H1 (cell line): ENCODE measurements around the gene USP38. TPM values are rescaled to one million over a fixed set of nuclear protein-coding genes. Genes with fewer than 3 reads are reported as not detected.

Source experiments
- CTCF ChIA-PET: fragments of 300-600 bp; sonication (Branson Sonifier 250); formaldehyde crosslinking; loops from one replicate; lab custom pipeline; 2021; ENCODE audit not compliant: partially characterized antibody; lab: Charles Lee
- POLR2A ChIA-PET: fragments of 300-600 bp; sonication (Branson Sonifier 250); formaldehyde crosslinking; loops from one replicate; lab custom pipeline; 2021; ENCODE audit warnings: inconsistent platforms; ENCODE audit not compliant: partially characterized antibody; lab: Charles Lee
- DNase-seq, 2 experiments: peaks; one replicate each; pipeline versions ENCODE4 v3.0.0 to v3.0.0-alpha.2; 2010 to 2022; ENCODE audit warnings: low spot score in 2 of 2, low read depth in 1 of 2, mixed read lengths in 1 of 2
- FAIRE-seq: peaks from 2 replicates; lab custom pipeline; 2011; peaks lifted over from hg19 to GRCh38; lab: Jason Lieb, UNC
- H2AFZ ChIP-seq: 2 replicates; pipeline ENCODE4 v1.8.1; 2012; ENCODE audit warnings: low read length, inconsistent platforms
- H2AK5ac ChIP-seq: 2 replicates; pipeline ENCODE4 v1.6.1; 2013; ENCODE audit warnings: low read depth, low read length
- H2BK120ac ChIP-seq: replicated peaks from 2 replicates; pipeline ENCODE3; 2013; ENCODE audit warnings: low read depth, low read length, inconsistent platforms
- H2BK12ac ChIP-seq: 2 replicates; pipeline ENCODE4 v1.6.1; 2013; ENCODE audit warnings: low read depth, low read length
- H2BK15ac ChIP-seq: 2 replicates; pipeline ENCODE4 v1.6.1; 2013; ENCODE audit warnings: low read length
- H2BK20ac ChIP-seq: 2 replicates; pipeline ENCODE4 v1.6.1; 2013; ENCODE audit warnings: low read length
- H2BK5ac ChIP-seq: 2 replicates; pipeline ENCODE4 v1.6.1; 2013; ENCODE audit warnings: low read depth, low read length
- H3K14ac ChIP-seq: 2 replicates; pipeline ENCODE4 v1.6.1; 2013; ENCODE audit warnings: inconsistent platforms; ENCODE audit not compliant: insufficient read length
- H3K18ac ChIP-seq: 2 replicates; pipeline ENCODE4 v1.6.1; 2013; ENCODE audit warnings: low read length; ENCODE audit errors: extremely low read depth
- H3K23ac ChIP-seq: 2 replicates; pipeline ENCODE4 v1.6.1; 2013; ENCODE audit warnings: inconsistent platforms; ENCODE audit not compliant: insufficient read length
- H3K23me2 ChIP-seq: 2 replicates; pipeline ENCODE4 v1.6.1; 2013; ENCODE audit warnings: low read depth, low read length
- H3K27ac ChIP-seq: 2 replicates; pipeline ENCODE4 v1.6.1; 2011; ENCODE audit warnings: low read depth, low read length, inconsistent platforms
- H3K27me3 ChIP-seq, 4 experiments: replicated peaks in 1 of 4; 1 replicate in 1 of 4; 2 replicates in 3 of 4; pipeline versions ENCODE4 v1.6.1 to v1.8.1; 2011 to 2013; ENCODE audit warnings: low read length in 3 of 4, mild to moderate bottlenecking in 3 of 4, inconsistent platforms in 2 of 4, mixed read lengths in 2 of 4, moderate library complexity in 1 of 4; ENCODE audit not compliant: control insufficient read depth in 3 of 4, insufficient read depth in 3 of 4; ENCODE audit errors: extremely low read depth in 1 of 4
- H3K36me3 ChIP-seq, 4 experiments: 2 replicates each; pipeline versions ENCODE4 v1.6.1 to v1.8.1; 2011 to 2013; ENCODE audit warnings: mild to moderate bottlenecking in 4 of 4, low read length in 3 of 4, moderate library complexity in 2 of 4, control low read depth in 1 of 4, inconsistent platforms in 1 of 4; ENCODE audit not compliant: insufficient read depth in 4 of 4, control insufficient read depth in 2 of 4
- H3K4ac ChIP-seq: replicated peaks from 2 replicates; pipeline ENCODE3; 2013; ENCODE audit warnings: low read length, low read depth, mixed read lengths, inconsistent platforms; ENCODE audit not compliant: insufficient read length
- H3K4me1 ChIP-seq, 4 experiments: replicated peaks in 1 of 4; 1 replicate in 1 of 4; 2 replicates in 3 of 4; pipeline versions ENCODE4 v1.6.1 to v1.8.1; 2011 to 2013; ENCODE audit warnings: low read length in 3 of 4, inconsistent platforms in 2 of 4, mixed read lengths in 1 of 4; ENCODE audit not compliant: insufficient read depth in 4 of 4, control insufficient read depth in 3 of 4
- H3K4me2 ChIP-seq, 2 experiments: 2 replicates each; pipeline versions ENCODE4 v1.6.1 to v1.8.1; 2011 to 2013; ENCODE audit warnings: low read depth in 2 of 2, low read length in 2 of 2, control low read depth in 1 of 2, inconsistent platforms in 1 of 2, mild to moderate bottlenecking in 1 of 2; ENCODE audit not compliant: insufficient read depth in 1 of 2
- H3K4me3 ChIP-seq, 4 experiments: fragments of 200-600, 300-600 bp in 1 of 4; sonication (generic), shearing (Covaris generic), sonication (Bioruptor Twin) in 1 of 4; 2 replicates each; pipeline versions ENCODE4 v1.5.1 to v1.8.1; 2011 to 2016; ENCODE audit warnings: low read length in 4 of 4, low read depth in 3 of 4, control low read depth in 2 of 4, inconsistent platforms in 2 of 4, mild to moderate bottlenecking in 2 of 4, mixed read lengths in 1 of 4, moderate library complexity in 1 of 4; ENCODE audit not compliant: insufficient read depth in 2 of 4; ENCODE audit errors: extremely low read depth in 1 of 4
- H3K56ac ChIP-seq: replicated peaks from 2 replicates; pipeline ENCODE3; 2013; ENCODE audit warnings: low read depth, mild to moderate bottlenecking, mixed read lengths, low read length, inconsistent platforms; ENCODE audit not compliant: insufficient read length
- H3K79me1 ChIP-seq: 2 replicates; pipeline ENCODE4 v1.6.1; 2013; ENCODE audit warnings: low read depth, low read length, control low read depth
- H3K79me2 ChIP-seq, 2 experiments: 2 replicates each; pipeline versions ENCODE4 v1.6.1 to v1.8.1; 2012 to 2013; ENCODE audit warnings: low read length in 2 of 2, mild to moderate bottlenecking in 2 of 2, inconsistent platforms in 1 of 2; ENCODE audit not compliant: insufficient read depth in 2 of 2, control insufficient read depth in 1 of 2
- H3K9ac ChIP-seq, 4 experiments: replicated peaks in 1 of 4; 1 replicate in 1 of 4; 2 replicates in 3 of 4; pipeline versions ENCODE4 v1.6.1 to v1.8.1; 2011 to 2013; ENCODE audit warnings: low read depth in 3 of 4, low read length in 3 of 4, control low read depth in 2 of 4, mild to moderate bottlenecking in 2 of 4, moderate library complexity in 2 of 4, inconsistent platforms in 1 of 4; ENCODE audit errors: extremely low read depth in 1 of 4
- H3K9me3 ChIP-seq, 2 experiments: 2 replicates each; pipeline versions ENCODE4 v1.6.1 to v1.8.1; 2012 to 2013; ENCODE audit warnings: mild to moderate bottlenecking in 2 of 2, moderate library complexity in 2 of 2, control low read depth in 1 of 2, inconsistent platforms in 1 of 2, low read depth in 1 of 2, low read length in 1 of 2, mixed read lengths in 1 of 2; ENCODE audit not compliant: insufficient read depth in 2 of 2
- H4K20me1 ChIP-seq, 2 experiments: replicated peaks in 1 of 2; 2 replicates each; pipeline versions ENCODE3 to v1.8.1; 2011 to 2013; ENCODE audit warnings: inconsistent platforms in 2 of 2, low read length in 2 of 2, mild to moderate bottlenecking in 1 of 2; ENCODE audit not compliant: insufficient read depth in 2 of 2, control insufficient read depth in 1 of 2
- H4K5ac ChIP-seq: 2 replicates; pipeline ENCODE4 v1.6.1; 2013; ENCODE audit warnings: low read length, low read depth, mixed read lengths, inconsistent platforms; ENCODE audit not compliant: insufficient read length
- H4K8ac ChIP-seq: 2 replicates; pipeline ENCODE4 v1.8.0; 2013; ENCODE audit warnings: mild to moderate bottlenecking, moderate library complexity, low read length, inconsistent platforms; ENCODE audit not compliant: insufficient read depth; ENCODE audit errors: extremely low read depth
- H4K91ac ChIP-seq: replicated peaks from 2 replicates; pipeline ENCODE3; 2013; ENCODE audit warnings: low read length, mixed read lengths, inconsistent platforms; ENCODE audit not compliant: insufficient read length
- BRCA1 ChIP-seq: IDR thresholded peaks from 2 replicates; pipeline ENCODE4 v1.6.1; 2012; ENCODE audit warnings: low read depth, low read length, improper control_type of control experiment
- ZNF274 ChIP-seq: IDR thresholded peaks from 2 replicates; pipeline ENCODE4 v1.7.0; 2012; ENCODE audit warnings: low read length, borderline replicate concordance; ENCODE audit errors: extremely low read depth
- WGBS, 2 experiments: shearing (Covaris generic) in 1 of 2; methylation state at CpG; one replicate each; pipeline versions ENCODE4 v1.1.6 to v1.1.7; 2013 to 2015; ENCODE audit warnings: low lambda C conversion rate in 2 of 2, mixed read lengths in 2 of 2, inconsistent platforms in 1 of 2, low coverage in 1 of 2, missing lambda C conversion rate in 1 of 2; ENCODE audit not compliant: insufficient replicate concordance in 2 of 2, insufficient coverage in 1 of 2, insufficient read length in 1 of 2; ENCODE audit errors: extremely low coverage in 1 of 2, missing lambda C conversion rate in 1 of 2; 5-methylcytosine and 5-hydroxymethylcytosine counted together
- polyA plus RNA-seq, 7 experiments: library from polyadenylated mRNA; depleted of rRNA in 3 of 7; stranded (reverse) in 5 of 7; unstranded in 2 of 7; fragments of >200 nt in 5 of 7; fragments of 200-250 nt in 2 of 7; gene quantifications; 1 replicate in 5 of 7; 2 replicates in 1 of 7; 4 replicates in 1 of 7; pipeline versions ENCODE4 v1.2.1 to v1.2.3, GENCODE V29; 2011 to 2013; ENCODE audit warnings: missing spikeins in 2 of 7, mixed read lengths in 2 of 7
- total RNA-seq: library from RNA; stranded (reverse); fragmentation: NEBNext Ultra II Directional; extraction: Animal tissue kit (Norgen Biotek cat#: 25700); gene quantifications from 2 replicates; pipeline ENCODE4 v1.2.1, GENCODE V29; 2021

USP38 gene
- total and polyA plus RNA-seq, 2 of the 8 experiments (the other 6 are each of a cell fraction or from before 2014, with no cell fraction given), result 3.2 to 10.5 TPM

GRCh38 chr4:143135358-143135757, 49.4 kb upstream of the USP38 start:
- H3K27ac ChIP-seq, result no peak overlapping the region
- CTCF ChIA-PET, result interaction anchor here (1.1 kb wide), 1 partner anchor 65 kb away, joined by 3 read pairs; no protein-coding TSS in a partner anchor
- no peak for TF ChIP-seq BRCA1
- TF ChIP-seq ZNF274, result no peak

More at GRCh38 chr4:143135358-143135757, 49.4 kb upstream of the USP38 start:
- Histone ChIP-seq H3K56ac (no peak overlapping the region), H3K79me1 (no peaks in the 10 kb centered on the region), H3K9ac (no peak overlapping the region), H4K91ac (no peak overlapping the region), H2BK120ac (no peak overlapping the region), H3K4ac (no peak overlapping the region), H3K27me3 (no peaks in the 10 kb centered on the region), H4K5ac (no peak overlapping the region), H3K4me2 (no peak overlapping the region), H2AK5ac (no peak overlapping the region), H3K18ac (no peak overlapping the region), H3K23ac (no peak overlapping the region), H3K14ac (no peak overlapping the region), H3K23me2 (no peaks in the 10 kb centered on the region), H2BK15ac (no peak overlapping the region), H3K9me3 (no peaks in the 10 kb centered on the region), H3K4me1 (no peaks in the 10 kb centered on the region), H2BK20ac (no peak overlapping the region), H3K36me3 (no peaks in the 10 kb centered on the region), H3K79me2 (no peaks in the 10 kb centered on the region), H2BK5ac (no peak overlapping the region), H2BK12ac (no peak overlapping the region), H4K20me1 (no peaks in the 10 kb centered on the region), H3K4me3 (no peak overlapping the region), H2AFZ (no peak overlapping the region), H4K8ac (no peak overlapping the region)
- 84% methylated on average over 5 of the region's 5 CpGs; no CpG with 5 or more reads in 1 of the 2 experiments for WGBS, 2 experiments
- FAIRE-seq (no peak), DNase-seq (no peak)
- POLR2A ChIA-PET, result no interaction called here
